ENCODE results near the gene PM20D2.

PM20D2 gene

GRCh38 chr6:89145091-89145955 lies 532 bp upstream of the PM20D2 start:
- peak; percentile 56 for DNase-seq (ENCODE audit: low spot score)

- no peak for DNase-seq (ENCODE audit: low spot score)
Observed at GRCh38 chr6:89146718-89147700, 1.2 kb downstream of the PM20D2 start.

GRCh38 chr6:89148016-89148750 lies 2.3 kb downstream of the PM20D2 start:
- DNase-seq (ENCODE audit: low spot score), result no peak

- DNase-seq (ENCODE audit: low spot score), result no peak
Observed at GRCh38 chr6:89154131-89154530, 8.3 kb downstream of the PM20D2 start.

- no peak for DNase-seq (ENCODE audit: low spot score)
Observed at GRCh38 chr6:89160331-89161092, 14.7 kb downstream of the PM20D2 start.

- no peak for DNase-seq (ENCODE audit: low spot score)
Observed at GRCh38 chr6:89161326-89162046, 15.6 kb downstream of the PM20D2 start.

- DNase-seq (ENCODE audit: low spot score), result no peak
Observed at GRCh38 chr6:89162047-89162371, 16.2 kb downstream of the PM20D2 start.

- DNase-seq (ENCODE audit: low spot score), result no peak
Observed at GRCh38 chr6:89172131-89172530, 26.3 kb downstream of the PM20D2 start.

- no peak for DNase-seq (ENCODE audit: low spot score)
Observed at GRCh38 chr6:89173634-89174033, 27.8 kb downstream of the PM20D2 start.

GRCh38 chr6:89180112-89180511 lies 34.3 kb downstream of the PM20D2 start:
- no peak for DNase-seq (ENCODE audit: low spot score)

- DNase-seq (ENCODE audit: low spot score), result no peak
Observed at GRCh38 chr6:89180971-89181370, 35.1 kb downstream of the PM20D2 start.

- DNase-seq (ENCODE audit: low spot score), result no peak
Observed at GRCh38 chr6:89183294-89183693, 37.4 kb downstream of the PM20D2 start.

GRCh38 chr6:89184344-89184743 lies 38.5 kb downstream of the PM20D2 start:
- DNase-seq (ENCODE audit: low spot score), result no peak

GRCh38 chr6:89186762-89187161 lies 40.9 kb downstream of the PM20D2 start:
- DNase-seq (ENCODE audit: low spot score), result no peak

GRCh38 chr6:89187504-89187903 lies 41.6 kb downstream of the PM20D2 start:
- DNase-seq (ENCODE audit: low spot score), result no peak

GRCh38 chr6:89190741-89191140 lies 44.9 kb downstream of the PM20D2 start:
- no peak for DNase-seq (ENCODE audit: low spot score)

- DNase-seq (ENCODE audit: low spot score), result no peak
Observed at GRCh38 chr6:89194559-89194958, 48.7 kb downstream of the PM20D2 start.

- no peak for DNase-seq (ENCODE audit: low spot score)
Observed at GRCh38 chr6:89197141-89197540, 51.3 kb downstream of the PM20D2 start.

- DNase-seq (ENCODE audit: low spot score), result no peak
Observed at GRCh38 chr6:89198235-89198634, 52.4 kb downstream of the PM20D2 start.

GRCh38 chr6:89199579-89199978 lies 53.7 kb downstream of the PM20D2 start:
- DNase-seq (ENCODE audit: low spot score), result no peak

GRCh38 chr6:89200706-89201215 lies 54.9 kb downstream of the PM20D2 start:
- no peak for DNase-seq (ENCODE audit: low spot score)

Measured in CD4-positive, alpha-beta T cell treated with Interleukin-2 at 100 ng/mL for 4 hours (primary cell).